WERI-Rb-1 (cell line): ENCODE data around the gene TAS1R3.
A peak's percentile ranks its signal among the peaks of the same experiment; 100 is the strongest.

Source experiments
- DNase-seq: peaks from one replicate; pipeline ENCODE4 v3.0.0-alpha.2; 2020
- H3K27ac ChIP-seq: fragments of 250-450 bp; sonication (Bioruptor Pico); 2 replicates; pipeline ENCODE4 v1.5.1; 2020; ENCODE audit warnings: mild to moderate bottlenecking, moderate library complexity
- H3K27me3 ChIP-seq: fragments of 250-450 bp; sonication (Bioruptor Pico); 2 replicates; pipeline ENCODE4 v1.5.1; 2021; ENCODE audit warnings: mild to moderate bottlenecking, low read depth, moderate library complexity; ENCODE audit not compliant: insufficient read depth, severe bottlenecking
- H3K36me3 ChIP-seq: fragments of 250-450 bp; sonication (Bioruptor Pico); 2 replicates; pipeline ENCODE4 v1.5.1; 2020; ENCODE audit warnings: mild to moderate bottlenecking, moderate library complexity
- H3K4me3 ChIP-seq: 2 replicates; pipeline ENCODE4 v1.5.1; 2011; ENCODE audit warnings: low read depth, mild to moderate bottlenecking, control low read depth, low read length
- H3K9me3 ChIP-seq: fragments of 250-450 bp; sonication (Bioruptor Pico); 2 replicates; pipeline ENCODE4 v1.5.1; 2021; ENCODE audit warnings: mild to moderate bottlenecking, moderate library complexity; ENCODE audit not compliant: severe bottlenecking
- TF ChIP-seq, protein P1 (sequence below): IDR thresholded peaks from 2 replicates; pipeline ENCODE4 v1.5.1; 2011; ENCODE audit warnings: low read depth, mild to moderate bottlenecking, control low read depth, inconsistent platforms, low read length

TAS1R3 gene

DNA sequence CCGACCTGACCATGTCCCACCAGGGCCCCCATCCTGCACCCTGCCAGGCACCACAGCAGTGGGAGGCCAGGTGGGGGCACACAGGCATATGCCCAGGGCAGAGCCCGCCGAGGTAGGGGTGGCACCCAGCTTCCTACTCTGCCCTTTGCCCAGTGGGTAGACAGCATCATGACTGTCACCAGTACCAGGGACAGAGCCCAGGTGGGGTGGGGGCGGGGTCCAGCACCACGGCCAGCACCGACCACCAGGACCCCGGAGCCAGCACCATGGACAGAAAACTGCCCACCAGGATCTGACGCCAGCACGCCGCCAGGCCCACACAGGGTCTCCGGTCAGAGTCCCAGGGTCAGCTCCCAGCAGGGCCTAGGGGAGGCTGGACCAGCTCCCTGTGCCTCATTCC is 3.8 kb downstream of the TAS1R3 start:
- Histone ChIP-seq H3K27ac (no peak overlapping the region), H3K9me3 (no peaks in the 10 kb centered on the region), H3K27me3 (no peaks in the 10 kb centered on the region), H3K4me3 (no peak overlapping the region), H3K36me3 (peaks cover 33% of the 10 kb centered on the region)
- no peak for DNase-seq
- TF ChIP-seq, protein P1, sequence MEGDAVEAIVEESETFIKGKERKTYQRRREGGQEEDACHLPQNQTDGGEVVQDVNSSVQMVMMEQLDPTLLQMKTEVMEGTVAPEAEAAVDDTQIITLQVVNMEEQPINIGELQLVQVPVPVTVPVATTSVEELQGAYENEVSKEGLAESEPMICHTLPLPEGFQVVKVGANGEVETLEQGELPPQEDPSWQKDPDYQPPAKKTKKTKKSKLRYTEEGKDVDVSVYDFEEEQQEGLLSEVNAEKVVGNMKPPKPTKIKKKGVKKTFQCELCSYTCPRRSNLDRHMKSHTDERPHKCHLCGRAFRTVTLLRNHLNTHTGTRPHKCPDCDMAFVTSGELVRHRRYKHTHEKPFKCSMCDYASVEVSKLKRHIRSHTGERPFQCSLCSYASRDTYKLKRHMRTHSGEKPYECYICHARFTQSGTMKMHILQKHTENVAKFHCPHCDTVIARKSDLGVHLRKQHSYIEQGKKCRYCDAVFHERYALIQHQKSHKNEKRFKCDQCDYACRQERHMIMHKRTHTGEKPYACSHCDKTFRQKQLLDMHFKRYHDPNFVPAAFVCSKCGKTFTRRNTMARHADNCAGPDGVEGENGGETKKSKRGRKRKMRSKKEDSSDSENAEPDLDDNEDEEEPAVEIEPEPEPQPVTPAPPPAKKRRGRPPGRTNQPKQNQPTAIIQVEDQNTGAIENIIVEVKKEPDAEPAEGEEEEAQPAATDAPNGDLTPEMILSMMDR, result no peak

DNA sequence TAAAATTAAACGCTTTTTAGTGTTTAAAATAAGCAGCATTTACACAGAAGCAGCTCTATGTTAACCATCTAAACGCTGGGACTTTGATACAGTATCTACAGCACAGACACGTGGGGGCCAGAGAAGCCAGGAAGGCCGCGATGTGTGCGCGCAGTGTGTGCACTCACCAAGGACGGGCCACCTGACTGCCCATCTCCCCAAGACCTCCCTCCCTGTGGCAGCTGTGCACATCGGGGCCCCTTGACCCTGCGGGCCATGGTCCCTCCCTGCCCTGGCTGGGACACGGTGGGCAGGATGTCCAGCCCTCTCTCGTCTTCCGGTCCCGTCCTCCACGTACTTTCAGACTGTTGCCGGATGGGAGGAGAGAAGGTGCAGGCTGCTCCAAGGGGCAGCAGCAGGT is 4.2 kb downstream of the TAS1R3 start:
- Histone ChIP-seq H3K4me3 (no peak overlapping the region), H3K27me3 (no peaks in the 10 kb centered on the region), H3K27ac (no peak overlapping the region), H3K36me3 (peaks cover 37% of the 10 kb centered on the region), H3K9me3 (no peaks in the 10 kb centered on the region)
- TF ChIP-seq, protein P1, result no peak
- DNase-seq, result no peak

DNA sequence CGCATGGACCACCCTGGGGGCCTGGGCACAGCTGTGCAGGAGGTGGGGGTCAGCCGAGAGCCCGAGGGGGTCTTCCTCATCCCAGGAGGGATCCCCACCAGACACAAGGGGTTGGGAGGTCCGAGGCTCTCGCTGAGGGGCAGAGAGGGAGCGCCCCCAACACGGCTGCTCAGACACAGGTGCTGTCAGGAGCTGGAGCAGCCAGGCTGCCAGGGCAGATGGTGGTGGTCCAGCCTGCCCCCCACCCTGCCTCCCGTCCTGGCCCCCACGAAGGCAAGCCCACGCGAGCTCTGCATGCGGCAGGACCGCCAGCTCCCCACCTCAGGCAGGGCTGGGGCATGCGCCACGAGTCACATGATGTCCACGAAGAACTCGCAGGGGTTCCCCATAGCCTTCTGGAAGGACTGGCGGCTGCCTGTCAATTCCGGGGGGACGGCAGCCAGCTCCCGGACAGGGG is 4.7 kb downstream of the TAS1R3 start:
- H3K27ac ChIP-seq, result no peak overlapping the region
- TF ChIP-seq, protein P1, result no peak
- H3K36me3 ChIP-seq, result peaks cover 40% of the 10 kb centered on the region
- DNase-seq, result no peak
- H3K27me3 ChIP-seq, result no peaks in the 10 kb centered on the region
- no peaks in the 10 kb centered on the region for H3K9me3 ChIP-seq
- H3K4me3 ChIP-seq, result no peak overlapping the region

DNA sequence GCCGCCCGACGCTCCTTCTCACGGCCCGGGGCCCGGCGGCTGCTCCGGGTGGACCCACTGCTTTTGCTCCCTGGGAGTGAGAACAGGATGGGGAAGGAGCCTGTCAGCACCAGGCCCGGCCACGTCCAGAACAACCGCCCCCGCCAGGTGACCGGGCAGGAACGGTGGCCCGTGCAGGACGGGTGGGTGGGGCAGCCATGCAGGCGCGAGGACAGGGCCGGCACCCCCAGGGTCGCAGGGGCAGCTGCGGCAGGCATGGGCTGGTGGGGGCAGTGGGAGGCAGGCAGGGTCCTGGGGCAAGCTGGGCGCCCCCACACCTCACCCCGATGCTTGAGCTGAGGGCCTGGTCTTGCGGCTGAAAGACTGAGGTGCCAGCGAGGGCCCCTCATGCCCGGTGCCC is 5.4 kb downstream of the TAS1R3 start:
- Histone ChIP-seq H3K27ac (no peak overlapping the region), H3K36me3 (peaks cover 46% of the 10 kb centered on the region), H3K4me3 (no peak overlapping the region), H3K9me3 (no peaks in the 10 kb centered on the region), H3K27me3 (no peaks in the 10 kb centered on the region)
- TF ChIP-seq, protein P1, result no peak
- no peak for DNase-seq

DNA sequence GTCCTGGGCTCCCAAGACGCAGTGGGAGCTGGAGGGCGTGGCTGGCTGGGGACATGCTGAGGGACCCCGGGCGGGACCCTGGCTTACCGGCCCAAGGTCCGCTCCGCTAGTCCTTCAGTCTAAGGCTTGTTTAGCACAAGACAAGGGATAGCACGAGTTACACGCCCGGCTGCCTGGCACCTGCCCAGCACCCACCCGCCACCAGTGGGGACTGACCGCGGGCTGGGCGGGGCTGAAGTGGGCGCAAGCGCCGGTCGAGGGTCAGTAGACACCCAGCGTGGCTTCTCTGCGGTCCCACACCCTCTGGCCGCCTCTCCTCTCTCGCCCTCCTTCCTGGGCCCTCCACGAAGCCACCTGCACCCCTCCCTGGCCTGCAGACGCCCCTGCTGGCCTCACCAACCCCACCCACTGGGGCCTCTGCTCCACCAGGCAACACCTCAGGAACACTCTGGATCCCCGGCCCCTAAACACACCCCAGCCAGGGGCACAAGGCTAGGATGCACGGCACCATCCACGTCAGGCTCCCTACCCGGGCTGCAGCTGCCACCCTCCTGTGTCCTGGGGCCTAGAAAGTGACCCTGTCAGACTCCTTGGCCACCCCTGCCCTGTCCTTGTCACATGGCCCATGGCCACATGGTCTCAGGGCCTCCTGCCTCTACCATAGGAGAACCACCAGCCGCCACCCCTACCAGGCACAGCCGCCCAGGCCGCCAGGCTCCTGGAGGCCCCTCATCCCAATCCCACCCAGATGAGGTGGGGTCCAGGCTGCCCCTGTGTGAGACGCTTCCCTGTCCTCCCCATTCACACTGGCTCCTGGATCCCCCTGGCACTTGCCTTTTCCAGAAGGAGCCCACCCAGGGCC is 6.1 kb downstream of the TAS1R3 start:
- Histone ChIP-seq H3K9me3 (no peaks in the 10 kb centered on the region), H3K4me3 (no peak overlapping the region), H3K36me3 (peaks cover 52% of the 10 kb centered on the region), H3K27ac (no peak overlapping the region), H3K27me3 (no peaks in the 10 kb centered on the region)
- DNase-seq, result no peak
- TF ChIP-seq, protein P1, result no peak

DNA sequence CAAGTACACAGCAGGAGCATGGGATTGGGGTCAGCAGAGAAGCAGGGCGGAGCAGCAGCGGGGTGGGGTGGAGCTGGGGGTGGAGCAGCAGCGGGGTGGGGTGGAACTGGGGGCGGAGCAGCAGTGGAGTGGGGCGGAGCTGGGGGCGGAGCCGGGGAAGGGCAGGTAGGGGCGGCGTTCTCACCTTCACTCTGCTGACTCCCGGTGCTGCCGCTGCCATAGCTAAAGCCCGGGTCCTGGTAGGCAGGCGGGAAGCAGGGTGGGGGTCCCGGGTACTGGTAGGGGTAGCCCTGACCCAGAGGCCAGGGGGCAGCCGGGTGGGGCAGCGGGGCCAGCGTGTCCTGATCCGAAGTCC is 6.7 kb downstream of the TAS1R3 start:
- Histone ChIP-seq H3K9me3 (no peaks in the 10 kb centered on the region), H3K36me3 (peaks cover 55% of the 10 kb centered on the region), H3K27ac (no peak overlapping the region), H3K4me3 (no peak overlapping the region), H3K27me3 (no peaks in the 10 kb centered on the region)
- peak; percentile 59 for DNase-seq
- TF ChIP-seq, protein P1, result no peak
